IMR-90 (cell line): ENCODE measurements around the gene TLR9. TPM values are rescaled to one million over a fixed set of nuclear protein-coding genes. Genes with fewer than 3 reads are reported as not detected.

Experiments
- ATAC-seq: fragments of 200-7000 bp; cut with Tn5 transposase; 2 replicates; pipeline ENCODE4 v1.9.1; 2020; ENCODE audit warnings: low read depth, mild to moderate bottlenecking, moderate library complexity
- BruUV-seq: library from RNA; stranded (reverse); fragments of 400-500 nt; replicated peaks from 2 replicates; lab custom pipeline; 2021; lab: Mats Ljungman, UMichigan
- CTCF ChIA-PET: fragments of 300-600 bp; formaldehyde crosslinking; extraction: SDS; loops from one replicate; lab custom pipeline; 2021; ENCODE audit warnings: antibody characterized with exemption; lab: Yijun Ruan, JAX
- POLR2A ChIA-PET: fragments of 300-600 bp; sonication (Branson Sonifier 250); formaldehyde crosslinking; loops from one replicate; lab custom pipeline; 2022; ENCODE audit warnings: antibody characterized with exemption; ENCODE audit not compliant: unreplicated experiment; lab: Charles Lee
- DNase-seq: peaks from one replicate; pipeline ENCODE4 v3.0.0; 2013
- H2AFZ ChIP-seq: replicated peaks from 2 replicates; pipeline ENCODE3; 2013; ENCODE audit warnings: low read length, mild to moderate bottlenecking; ENCODE audit not compliant: poor library complexity
- H2AK5ac ChIP-seq: 2 replicates; pipeline ENCODE4 v1.6.1; 2013; ENCODE audit warnings: low read depth, low read length, inconsistent platforms
- H2AK9ac ChIP-seq: replicated peaks from 2 replicates; pipeline ENCODE3; 2013; ENCODE audit warnings: mild to moderate bottlenecking, low read depth, low read length, moderate library complexity; ENCODE audit not compliant: poor library complexity
- H2BK120ac ChIP-seq: 2 replicates; pipeline ENCODE4 v1.6.1; 2013; ENCODE audit warnings: low read depth, low read length, inconsistent platforms
- H2BK15ac ChIP-seq: 3 replicates; pipeline ENCODE4 v1.6.1; 2013; ENCODE audit warnings: low read depth, low read length, inconsistent platforms
- H2BK20ac ChIP-seq: 2 replicates; pipeline ENCODE4 v1.6.1; 2013; ENCODE audit warnings: low read depth, mild to moderate bottlenecking, inconsistent platforms, low read length, moderate library complexity
- H2BK5ac ChIP-seq: 2 replicates; pipeline ENCODE4 v1.6.1; 2013; ENCODE audit warnings: mild to moderate bottlenecking, low read depth, low read length, inconsistent platforms; ENCODE audit not compliant: poor library complexity, severe bottlenecking
- H3K14ac ChIP-seq: replicated peaks from 2 replicates; pipeline ENCODE4 v1.6.1; 2013; ENCODE audit warnings: low read depth, low read length, inconsistent platforms
- H3K18ac ChIP-seq: 2 replicates; pipeline ENCODE4 v1.6.1; 2013; ENCODE audit warnings: low read depth, low read length, control low read depth
- H3K23ac ChIP-seq: 2 replicates; pipeline ENCODE4 v1.6.1; 2013; ENCODE audit warnings: low read depth, low read length, inconsistent platforms
- H3K27ac ChIP-seq: 2 replicates; pipeline ENCODE4 v1.5.1; 2013; ENCODE audit warnings: mild to moderate bottlenecking, control low read depth, low read length; ENCODE audit not compliant: insufficient read depth
- H3K27me3 ChIP-seq: 2 replicates; pipeline ENCODE4 v1.6.1; 2013; ENCODE audit warnings: low read length; ENCODE audit not compliant: control insufficient read depth, insufficient read depth
- H3K36me3 ChIP-seq: 2 replicates; pipeline ENCODE4 v1.6.1; 2013; ENCODE audit warnings: low read length, mixed read lengths; ENCODE audit not compliant: control insufficient read depth, insufficient read depth
- H3K4ac ChIP-seq: 2 replicates; pipeline ENCODE4 v1.6.1; 2013; ENCODE audit warnings: low read depth, low read length, inconsistent platforms
- H3K4me1 ChIP-seq: 2 replicates; pipeline ENCODE4 v1.6.1; 2013; ENCODE audit warnings: low read length, mixed read lengths; ENCODE audit not compliant: control insufficient read depth, insufficient read depth
- H3K4me2 ChIP-seq: 2 replicates; pipeline ENCODE4 v1.6.1; 2013; ENCODE audit warnings: low read depth, mild to moderate bottlenecking, control low read depth, low read length, moderate library complexity
- H3K4me3 ChIP-seq: 2 replicates; pipeline ENCODE4 v1.5.1; 2013; ENCODE audit warnings: low read depth, mild to moderate bottlenecking, control low read depth, low read length, moderate library complexity; ENCODE audit not compliant: insufficient read depth
- H3K56ac ChIP-seq: 2 replicates; pipeline ENCODE4 v1.6.1; 2013; ENCODE audit warnings: low read length, inconsistent platforms; ENCODE audit not compliant: insufficient read depth; ENCODE audit errors: extremely low read depth
- H3K79me1 ChIP-seq, 2 experiments: 2 replicates each; pipeline ENCODE4 v1.6.1; 2013; ENCODE audit warnings: low read length in 2 of 2, inconsistent platforms in 1 of 2, low read depth in 1 of 2
- H3K9ac ChIP-seq: 2 replicates; pipeline ENCODE4 v1.6.1; 2013; ENCODE audit warnings: low read depth, low read length, control low read depth
- H3K9me1 ChIP-seq: 2 replicates; pipeline ENCODE4 v1.6.1; 2013; ENCODE audit warnings: low read length, inconsistent platforms; ENCODE audit not compliant: insufficient read depth
- H3K9me3 ChIP-seq: 2 replicates; pipeline ENCODE4 v1.6.1; 2013; ENCODE audit warnings: low read length; ENCODE audit not compliant: control insufficient read depth, insufficient read depth
- H4K20me1 ChIP-seq: 2 replicates; pipeline ENCODE4 v1.6.1; 2013; ENCODE audit warnings: low read length, inconsistent platforms; ENCODE audit not compliant: insufficient read depth
- H4K5ac ChIP-seq: 2 replicates; pipeline ENCODE4 v1.6.1; 2013; ENCODE audit warnings: mild to moderate bottlenecking, low read depth, low read length, control low read depth
- H4K8ac ChIP-seq, 2 experiments: 2 replicates each; pipeline ENCODE4 v1.6.1; 2013; ENCODE audit warnings: low read depth in 2 of 2, low read length in 2 of 2, control low read depth in 1 of 2, inconsistent platforms in 1 of 2
- H4K91ac ChIP-seq: 2 replicates; pipeline ENCODE4 v1.6.1; 2013; ENCODE audit warnings: low read depth, low read length, inconsistent platforms; ENCODE audit not compliant: insufficient read depth
- BHLHE40 ChIP-seq: fragments of 150-350 bp; IDR thresholded peaks from 2 replicates; pipeline ENCODE4 v1.6.1; 2016; ENCODE audit warnings: mild to moderate bottlenecking, low read depth, low read length
- CEBPB ChIP-seq: IDR thresholded peaks from 2 replicates; pipeline ENCODE4 v1.6.1; 2012; ENCODE audit warnings: low read depth, low read length, improper control_type of control experiment
- CHD1 ChIP-seq: IDR thresholded peaks from 2 replicates; pipeline ENCODE4 v1.6.1; 2012; ENCODE audit warnings: low read depth, low read length, improper control_type of control experiment
- FOS ChIP-seq: fragments of 150-350 bp; IDR thresholded peaks from 2 replicates; pipeline ENCODE4 v1.6.1; 2016; ENCODE audit warnings: low read depth, low read length
- MAFK ChIP-seq: IDR thresholded peaks from 2 replicates; pipeline ENCODE4 v1.6.1; 2012; ENCODE audit warnings: low read depth, low read length, improper control_type of control experiment
- MAZ ChIP-seq: IDR thresholded peaks from 2 replicates; pipeline ENCODE4 v1.6.1; 2012; ENCODE audit warnings: low read depth, mild to moderate bottlenecking, low read length, improper control_type of control experiment, moderate library complexity, borderline replicate concordance
- MXI1 ChIP-seq: IDR thresholded peaks from 2 replicates; pipeline ENCODE4 v1.6.1; 2012; ENCODE audit warnings: low read depth, mild to moderate bottlenecking, low read length, moderate library complexity, borderline replicate concordance
- NFE2L2 ChIP-seq: fragments of 150-350 bp; IDR thresholded peaks from 2 replicates; pipeline ENCODE4 v1.6.1; 2016; ENCODE audit warnings: low read depth, mild to moderate bottlenecking, low read length
- POLR2A ChIP-seq: IDR thresholded peaks from 2 replicates; pipeline ENCODE4 v1.6.1; 2012; ENCODE audit warnings: mild to moderate bottlenecking, low read depth, low read length
- RAD21 ChIP-seq: IDR thresholded peaks from 2 replicates; pipeline ENCODE4 v1.6.1; 2012; ENCODE audit warnings: low read length, improper control_type of control experiment
- RCOR1 ChIP-seq: IDR thresholded peaks from 2 replicates; pipeline ENCODE4 v1.6.1; 2012; ENCODE audit warnings: mild to moderate bottlenecking, low read length, improper control_type of control experiment; ENCODE audit not compliant: insufficient replicate concordance
- RFX5 ChIP-seq: IDR thresholded peaks from 2 replicates; pipeline ENCODE4 v1.8.0; 2012; ENCODE audit warnings: low read depth, mild to moderate bottlenecking, low read length, moderate library complexity
- SMC3 ChIP-seq: fragments of 150-350 bp; IDR thresholded peaks from 2 replicates; pipeline ENCODE4 v1.6.1; 2016; ENCODE audit warnings: low read depth, mild to moderate bottlenecking, antibody characterized with exemption, low read length, moderate library complexity
- WGBS, 2 experiments: methylation state at CpG; one replicate each; pipeline versions ENCODE4 v1.1.5 to v1.1.7; 2013; ENCODE audit warnings: missing lambda C conversion rate in 2 of 2; ENCODE audit not compliant: insufficient read length in 1 of 2; ENCODE audit errors: extremely low coverage in 2 of 2; 5-methylcytosine and 5-hydroxymethylcytosine counted together
- dilution Hi-C: fragments of 300-500 bp; cut with HindIII; formaldehyde crosslinking; loops from one replicate; pipeline ENCODE4 v1.14.3; 2018; ENCODE audit warnings: low sequenced_read_pairs; ENCODE audit not compliant: unreplicated experiment
- in situ Hi-C: fragments of 300-500 bp; cut with MboI; formaldehyde crosslinking; loops from 3 replicates; pipeline ENCODE4 v1.14.3; 2019; ENCODE audit warnings: low sequenced_read_pairs, inconsistent platforms, mixed read lengths
- intact Hi-C: fragments of 100-400 bp; cut with micrococcal nuclease; formaldehyde crosslinking; loops from 2 replicates; pipeline ENCODE4 v1.10.0; 2022
- polyA plus RNA-seq, 3 experiments: library from polyadenylated mRNA; depleted of rRNA; stranded (reverse); fragments of >200 nt; gene quantifications; 2 replicates each; pipeline ENCODE4 v1.2.3, GENCODE V29; 2012; ENCODE audit warnings: low replicate concordance in 1 of 3
- total RNA-seq: library from RNA; depleted of rRNA; stranded (reverse); fragments of >200 nt; gene quantifications from 2 replicates; pipeline ENCODE4 v1.2.3, GENCODE V29; 2012
- TF ChIP-seq, protein P1 (sequence below): fragments of 150-350 bp; IDR thresholded peaks from 2 replicates; pipeline ENCODE4 v1.6.1; 2017; ENCODE audit warnings: mild to moderate bottlenecking, antibody characterized with exemption, low read length, low read depth
- TF ChIP-seq, protein P2 (sequence below): fragments of 150-350 bp; IDR thresholded peaks from 2 replicates; pipeline ENCODE4 v1.6.1; 2016; ENCODE audit warnings: low read depth, mild to moderate bottlenecking, low read length, moderate library complexity, borderline replicate concordance
- TF ChIP-seq, protein P3 (sequence below): conservative IDR thresholded peaks from 2 replicates; pipeline ENCODE4 v1.5.1; 2012; ENCODE audit warnings: mild to moderate bottlenecking, low read depth, low read length, improper control_type of control experiment

TLR9 gene
- total and polyA plus RNA-seq, 2 of the 4 experiments (the other 2 are of a cell fraction), result not detected

DNA sequence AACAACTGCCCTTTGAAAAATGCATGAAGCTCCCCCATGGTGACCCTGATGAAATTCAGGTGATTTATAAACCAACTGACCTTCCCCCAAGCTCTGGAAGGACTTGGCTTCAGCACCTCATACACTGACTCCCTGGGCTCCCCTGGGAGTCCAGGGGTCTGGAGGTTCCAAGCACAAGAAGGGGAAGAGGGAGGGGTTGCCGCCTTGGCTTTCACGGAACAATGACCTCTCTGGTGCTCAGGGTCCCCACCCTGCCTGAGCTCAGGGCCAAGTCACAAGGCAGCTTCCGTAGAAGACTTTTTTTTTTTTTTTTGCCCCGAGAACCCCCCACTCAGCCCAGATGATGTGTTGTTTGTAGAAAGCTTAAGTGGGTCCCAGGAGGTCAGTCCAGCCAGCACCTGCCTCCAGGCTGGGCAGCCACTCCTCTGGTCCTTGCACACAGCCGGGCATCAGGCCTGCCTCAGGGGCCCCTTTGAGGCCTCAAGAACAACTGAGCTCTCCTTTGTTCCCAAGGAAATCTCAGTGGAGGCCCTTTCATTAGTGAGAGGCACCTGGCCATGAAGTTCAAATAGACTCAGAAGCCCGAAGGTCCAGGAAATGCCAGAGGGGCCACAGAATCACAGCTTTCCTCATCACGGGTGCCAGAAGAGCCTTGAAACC lies 41.5 kb downstream of the TLR9 start:
- ATAC-seq, result no peak
- in situ Hi-C loops, result no loop called here
- POLR2A ChIA-PET, result no interaction called here

More for the DNA sequence above, 41.5 kb downstream of the TLR9 start:
- DNase-seq, result no peak
- Histone ChIP-seq H4K5ac (no peak overlapping the region), H2BK15ac (no peak overlapping the region), H2AFZ (no peak overlapping the region), H3K36me3 (no peaks in the 10 kb centered on the region), H4K91ac (no peak overlapping the region), H2AK9ac (no peak overlapping the region), H3K27ac (no peak overlapping the region), H3K27me3 (peaks cover 3% of the 10 kb centered on the region), H3K9me3 (no peaks in the 10 kb centered on the region), H3K9ac (no peak overlapping the region), H3K79me1 (no peaks in the 10 kb centered on the region), H4K8ac (no peak overlapping the region), H4K20me1 (no peaks in the 10 kb centered on the region), H2BK20ac (no peak overlapping the region), H3K9me1 (0 out of 2 replicates have a peak, but pooled peaks cover 3% of the 10 kb centered on the region), H3K4me3 (no peak overlapping the region), H3K18ac (no peak overlapping the region), H3K4me2 (no peak overlapping the region), H2AK5ac (no peak overlapping the region), H2BK5ac (no peak overlapping the region), H2BK120ac (no peak overlapping the region), H3K4me1 (no peaks in the 10 kb centered on the region), H3K14ac (no peak overlapping the region), H3K56ac (no peak overlapping the region), H3K4ac (no peak overlapping the region), H3K23ac (no peak overlapping the region)
- dilution Hi-C loops, result no loop called here
- TF ChIP-seq FOS, result no peak
- no peak for TF ChIP-seq NFE2L2
- TF ChIP-seq RCOR1, result no peak
- TF ChIP-seq MAFK, result no peak
- no peak for TF ChIP-seq RAD21
- no peak for TF ChIP-seq MAZ
- TF ChIP-seq, protein P1, sequence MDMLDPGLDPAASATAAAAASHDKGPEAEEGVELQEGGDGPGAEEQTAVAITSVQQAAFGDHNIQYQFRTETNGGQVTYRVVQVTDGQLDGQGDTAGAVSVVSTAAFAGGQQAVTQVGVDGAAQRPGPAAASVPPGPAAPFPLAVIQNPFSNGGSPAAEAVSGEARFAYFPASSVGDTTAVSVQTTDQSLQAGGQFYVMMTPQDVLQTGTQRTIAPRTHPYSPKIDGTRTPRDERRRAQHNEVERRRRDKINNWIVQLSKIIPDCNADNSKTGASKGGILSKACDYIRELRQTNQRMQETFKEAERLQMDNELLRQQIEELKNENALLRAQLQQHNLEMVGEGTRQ, result no peak
- TF ChIP-seq, protein P2, sequence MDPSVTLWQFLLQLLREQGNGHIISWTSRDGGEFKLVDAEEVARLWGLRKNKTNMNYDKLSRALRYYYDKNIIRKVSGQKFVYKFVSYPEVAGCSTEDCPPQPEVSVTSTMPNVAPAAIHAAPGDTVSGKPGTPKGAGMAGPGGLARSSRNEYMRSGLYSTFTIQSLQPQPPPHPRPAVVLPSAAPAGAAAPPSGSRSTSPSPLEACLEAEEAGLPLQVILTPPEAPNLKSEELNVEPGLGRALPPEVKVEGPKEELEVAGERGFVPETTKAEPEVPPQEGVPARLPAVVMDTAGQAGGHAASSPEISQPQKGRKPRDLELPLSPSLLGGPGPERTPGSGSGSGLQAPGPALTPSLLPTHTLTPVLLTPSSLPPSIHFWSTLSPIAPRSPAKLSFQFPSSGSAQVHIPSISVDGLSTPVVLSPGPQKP, result no peak
- no peak for TF ChIP-seq POLR2A
- TF ChIP-seq RFX5, result no peak
- TF ChIP-seq, protein P3, sequence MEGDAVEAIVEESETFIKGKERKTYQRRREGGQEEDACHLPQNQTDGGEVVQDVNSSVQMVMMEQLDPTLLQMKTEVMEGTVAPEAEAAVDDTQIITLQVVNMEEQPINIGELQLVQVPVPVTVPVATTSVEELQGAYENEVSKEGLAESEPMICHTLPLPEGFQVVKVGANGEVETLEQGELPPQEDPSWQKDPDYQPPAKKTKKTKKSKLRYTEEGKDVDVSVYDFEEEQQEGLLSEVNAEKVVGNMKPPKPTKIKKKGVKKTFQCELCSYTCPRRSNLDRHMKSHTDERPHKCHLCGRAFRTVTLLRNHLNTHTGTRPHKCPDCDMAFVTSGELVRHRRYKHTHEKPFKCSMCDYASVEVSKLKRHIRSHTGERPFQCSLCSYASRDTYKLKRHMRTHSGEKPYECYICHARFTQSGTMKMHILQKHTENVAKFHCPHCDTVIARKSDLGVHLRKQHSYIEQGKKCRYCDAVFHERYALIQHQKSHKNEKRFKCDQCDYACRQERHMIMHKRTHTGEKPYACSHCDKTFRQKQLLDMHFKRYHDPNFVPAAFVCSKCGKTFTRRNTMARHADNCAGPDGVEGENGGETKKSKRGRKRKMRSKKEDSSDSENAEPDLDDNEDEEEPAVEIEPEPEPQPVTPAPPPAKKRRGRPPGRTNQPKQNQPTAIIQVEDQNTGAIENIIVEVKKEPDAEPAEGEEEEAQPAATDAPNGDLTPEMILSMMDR, result no peak
- no peak for TF ChIP-seq CHD1
- no peak for TF ChIP-seq BHLHE40
- TF ChIP-seq SMC3, result no peak
- TF ChIP-seq MXI1, result no peak
- TF ChIP-seq CEBPB, result no peak
- intact Hi-C loops, result no loop called here
- no CpG with 5 or more reads among the region's 7 CpGs for WGBS, 2 experiments
- BruUV-seq, result no TSS peak
- CTCF ChIA-PET, result no interaction called here
